Gastroesophageal sphincter (tissue), 3 donors: ENCODE results near the gene AKAP6.

ENCODE experiments used
- CTCF ChIP-seq, 4 experiments: fragments of 200-600 bp in 2 of 4; fragments of 450-650 bp in 2 of 4; sonication (generic) in 1 of 4; IDR thresholded peaks; one replicate each; pipeline ENCODE4 v1.5.1; 2017 to 2019; ENCODE audit warnings: antibody characterized with exemption in 4 of 4, mild to moderate bottlenecking in 2 of 4, moderate library complexity in 2 of 4
- EP300 ChIP-seq: sonication (generic); formaldehyde crosslinking; IDR thresholded peaks from one replicate; pipeline ENCODE4 v1.6.1; 2017; ENCODE audit warnings: antibody characterized with exemption, mild to moderate bottlenecking
- POLR2A ChIP-seq, 2 donors: fragments of 450-650 bp; IDR thresholded peaks; one replicate each; pipeline ENCODE4 v1.6.1; 2017; ENCODE audit warnings: antibody characterized with exemption in 2 of 2, mild to moderate bottlenecking in 2 of 2, moderate library complexity in 1 of 2

- TF ChIP-seq CTCF (IDR thresholded peaks at IDR 0.05) = no peak
- TF ChIP-seq POLR2A (IDR thresholded peaks at IDR 0.05) = no peak
- no peak for TF ChIP-seq EP300
Measured at GRCh38 chr14:32578181-32578580, 249.1 kb downstream of the AKAP6 start.
